Spinal cord (tissue), 10 donors: ENCODE results near the gene RNASEH2C. TPM values are rescaled to one million over a fixed set of nuclear protein-coding genes. Genes with fewer than 3 reads are reported as not detected.
"Not testable (repeated sequence)": the region's sequence is repeated elsewhere in the genome, so short reads cannot be mapped to it uniquely, and the experiment has no call there.

Source experiments
- DNase-seq, 6 donors: peaks; one replicate each; pipeline versions ENCODE4 v3.0.0 to v3.0.0-alpha.2; 2013 to 2015; ENCODE audit warnings: low spot score in 6 of 6, low read depth in 4 of 6
- H3K27ac ChIP-seq: one replicate; pipeline ENCODE4 v1.5.1; 2013; ENCODE audit warnings: low read depth, low read length, control low read depth
- H3K27me3 ChIP-seq: one replicate; pipeline ENCODE4 v1.6.1; 2013; ENCODE audit warnings: low read length; ENCODE audit not compliant: control insufficient read depth, insufficient read depth
- H3K36me3 ChIP-seq: one replicate; pipeline ENCODE4 v1.6.1; 2013; ENCODE audit warnings: low read length; ENCODE audit not compliant: control insufficient read depth, insufficient read depth
- H3K4me1 ChIP-seq: one replicate; pipeline ENCODE4 v1.6.1; 2013; ENCODE audit warnings: low read length; ENCODE audit not compliant: control insufficient read depth, insufficient read depth
- H3K4me3 ChIP-seq: one replicate; pipeline ENCODE4 v1.5.1; 2013; ENCODE audit warnings: low read depth, low read length, control low read depth
- H3K9me3 ChIP-seq: one replicate; pipeline ENCODE4 v1.6.1; 2013; ENCODE audit warnings: low read length; ENCODE audit not compliant: control insufficient read depth, insufficient read depth
- WGBS: methylation state at CpG from one replicate; pipeline ENCODE4 v1.1.5; 2013; ENCODE audit warnings: missing lambda C conversion rate; ENCODE audit not compliant: insufficient coverage; 5-methylcytosine and 5-hydroxymethylcytosine counted together
- polyA plus RNA-seq, 2 donors: library from polyadenylated mRNA; unstranded; fragments of 120-200 nt; gene quantifications; one replicate each; pipeline ENCODE4 v1.2.1, GENCODE V29; 2013; ENCODE audit not compliant: insufficient read length in 2 of 2
- total RNA-seq, 2 donors: library from RNA; depleted of rRNA in 1 of 2; stranded (reverse); fragments of 120-200 nt in 1 of 2; fragments of >200 nt in 1 of 2; gene quantifications; one replicate each; pipeline versions ENCODE4 v1.2.3 to v1.2.4, GENCODE V29; 2013 to 2014
- donor health status: healthy.

RNASEH2C gene
- total and polyA plus RNA-seq, 4 donors, result 11.8 to 56.5 (median 50.3) TPM

GRCh38 chr11:65698205-65698604 is 22.4 kb downstream of the RNASEH2C start:
- Histone ChIP-seq H3K27ac (no peak overlapping the region), H3K36me3 (no peaks in the 10 kb centered on the region), H3K4me1 (peaks cover 7% of the 10 kb centered on the region), H3K4me3 (no peak overlapping the region), H3K9me3 (peaks cover 2% of the 10 kb centered on the region), H3K27me3 (no peaks in the 10 kb centered on the region)
- 66% methylated on average over 8 of the region's 8 CpGs for WGBS
- no peak for DNase-seq

- H3K36me3 ChIP-seq, result no peaks in the 10 kb centered on the region
- WGBS, result 63% methylated on average over 3 of the region's 5 CpGs
- no peak overlapping the region for H3K27ac ChIP-seq
- peaks cover 2% of the 10 kb centered on the region for H3K9me3 ChIP-seq
- no peak overlapping the region for H3K4me3 ChIP-seq
- no peak for DNase-seq
- peaks cover 7% of the 10 kb centered on the region for H3K4me1 ChIP-seq
- H3K27me3 ChIP-seq, result no peaks in the 10 kb centered on the region
Measured at GRCh38 chr11:65696802-65697552, 23.6 kb downstream of the RNASEH2C start.

GRCh38 chr11:65695459-65696241 is 24.9 kb downstream of the RNASEH2C start:
- Histone ChIP-seq H3K36me3 (no peaks in the 10 kb centered on the region), H3K27me3 (no peaks in the 10 kb centered on the region), H3K4me1 (peaks cover 7% of the 10 kb centered on the region), H3K9me3 (peaks cover 2% of the 10 kb centered on the region), H3K27ac (no peak overlapping the region), H3K4me3 (no peak overlapping the region)
- DNase-seq, result peak in 1 of 6 donors; percentile 41
- WGBS, result 78% methylated on average over 8 of the region's 12 CpGs

- Histone ChIP-seq H3K4me3 (no peak overlapping the region), H3K9me3 (no peaks in the 10 kb centered on the region), H3K27ac (no peak overlapping the region), H3K27me3 (no peaks in the 10 kb centered on the region), H3K4me1 (peaks cover 7% of the 10 kb centered on the region), H3K36me3 (no peaks in the 10 kb centered on the region)
- no peak for DNase-seq
- 79% methylated on average over 8 of the region's 11 CpGs for WGBS
Measured at GRCh38 chr11:65692367-65692766, 28.2 kb downstream of the RNASEH2C start.

GRCh38 chr11:65691847-65692246 is 28.8 kb downstream of the RNASEH2C start:
- H3K4me1 ChIP-seq, H3K27me3 ChIP-seq, H3K9me3 ChIP-seq, H3K27ac ChIP-seq, H3K4me3 ChIP-seq, DNase-seq, H3K36me3 ChIP-seq: not testable (repeated sequence)
- 92% methylated on average over 2 of the region's 8 CpGs for WGBS

- Histone ChIP-seq H3K27me3 (no peaks in the 10 kb centered on the region), H3K9me3 (no peaks in the 10 kb centered on the region), H3K4me3 (no peak overlapping the region), H3K36me3 (no peaks in the 10 kb centered on the region), H3K4me1 (no peaks in the 10 kb centered on the region), H3K27ac (no peak overlapping the region)
- DNase-seq, result no peak
- WGBS, result 92% methylated on average over 2 of the region's 8 CpGs
Measured at GRCh38 chr11:65685981-65686380, 34.6 kb downstream of the RNASEH2C start.

GRCh38 chr11:65683480-65683879 is 37.1 kb downstream of the RNASEH2C start:
- H3K36me3 ChIP-seq, H3K27me3 ChIP-seq, H3K9me3 ChIP-seq, H3K4me3 ChIP-seq, H3K27ac ChIP-seq, DNase-seq, H3K4me1 ChIP-seq: not testable (repeated sequence)
- 50% methylated on average over 1 of the region's 6 CpGs for WGBS

GRCh38 chr11:65680192-65680743 is 40.3 kb downstream of the RNASEH2C start:
- H3K27me3 ChIP-seq, result no peaks in the 10 kb centered on the region
- H3K4me1 ChIP-seq, result no peaks in the 10 kb centered on the region
- no peak for DNase-seq
- H3K4me3 ChIP-seq, result no peak overlapping the region
- H3K27ac ChIP-seq, result no peak overlapping the region
- no peaks in the 10 kb centered on the region for H3K36me3 ChIP-seq
- no peaks in the 10 kb centered on the region for H3K9me3 ChIP-seq
- no CpG with 5 or more reads among the region's 5 CpGs for WGBS

- no peaks in the 10 kb centered on the region for H3K36me3 ChIP-seq
- no CpG with 5 or more reads among the region's 2 CpGs for WGBS
- H3K4me1 ChIP-seq, result no peaks in the 10 kb centered on the region
- H3K27me3 ChIP-seq, result no peaks in the 10 kb centered on the region
- H3K4me3 ChIP-seq, result no peak overlapping the region
- no peak for DNase-seq
- no peak overlapping the region for H3K27ac ChIP-seq
- H3K9me3 ChIP-seq, result no peaks in the 10 kb centered on the region
Measured at GRCh38 chr11:65672982-65673381, 47.6 kb downstream of the RNASEH2C start.
